HuH-7.5 (cell line): ENCODE results near the gene KANSL3.
"Not testable (repeated sequence)": the region's sequence is repeated elsewhere in the genome, so short reads cannot be mapped to it uniquely, and the experiment has no call there.

ENCODE experiments used
- DNase-seq: peaks from one replicate; pipeline ENCODE4 v3.0.0; 2011; ENCODE audit warnings: low spot score

KANSL3 gene

GRCh38 chr2:96654791-96655190, 16.7 kb upstream of the KANSL3 start:
- DNase-seq: not testable (repeated sequence)

GRCh38 chr2:96651793-96652192, 13.7 kb upstream of the KANSL3 start:
- no peak for DNase-seq

GRCh38 chr2:96649342-96649741, 11.2 kb upstream of the KANSL3 start:
- no peak for DNase-seq

- no peak for DNase-seq
These were observed 10.3 kb upstream of the KANSL3 start for GRCh38 chr2:96648306-96648930.

GRCh38 chr2:96647681-96648080, 9.6 kb upstream of the KANSL3 start:
- DNase-seq: no peak

GRCh38 chr2:96642564-96643360, 4.7 kb upstream of the KANSL3 start, which contains the start of gene FER1L5:
FER1L5 (plus strand) TSS chr2:96642764; CDS start chr2:96642837, 73 bp downstream.
- DNase-seq: no peak

GRCh38 chr2:96637385-96638143, 548 bp downstream of the KANSL3 start:
- peak; percentile 60 for DNase-seq

GRCh38 chr2:96636551-96637171, 1.5 kb downstream of the KANSL3 start:
- DNase-seq: no peak

- DNase-seq: no peak
These were observed 4.5 kb downstream of the KANSL3 start for GRCh38 chr2:96633641-96634040.

- DNase-seq: no peak
These were observed 6.2 kb downstream of the KANSL3 start for GRCh38 chr2:96631804-96632435.

GRCh38 chr2:96626553-96626942, 11.6 kb downstream of the KANSL3 start:
- no peak for DNase-seq

- no peak for DNase-seq
These were observed 12.2 kb downstream of the KANSL3 start for GRCh38 chr2:96625571-96626552.

- DNase-seq: no peak
These were observed 15.0 kb downstream of the KANSL3 start for GRCh38 chr2:96623116-96623515.

- no peak for DNase-seq
These were observed 15.6 kb downstream of the KANSL3 start for GRCh38 chr2:96622544-96622943.

GRCh38 chr2:96618596-96619283, 19.4 kb downstream of the KANSL3 start:
- DNase-seq: no peak

GRCh38 chr2:96617012-96617411, 21.1 kb downstream of the KANSL3 start:
- no peak for DNase-seq

GRCh38 chr2:96616535-96616934, 21.6 kb downstream of the KANSL3 start:
- DNase-seq: no peak

GRCh38 chr2:96616128-96616527, 22.0 kb downstream of the KANSL3 start:
- DNase-seq: no peak

- no peak for DNase-seq
These were observed 29.4 kb downstream of the KANSL3 start for GRCh38 chr2:96608469-96609455.
